Measurements from ENCODE around the gene OR4C45. TPM values are rescaled to one million over a fixed set of nuclear protein-coding genes. Genes with fewer than 3 reads are reported as not detected.
"Not testable (repeated sequence)": the region's sequence is repeated elsewhere in the genome, so short reads cannot be mapped to it uniquely, and the experiment has no call there.

Gene OR4C45
- total RNA-seq, 1 experiment from 2014 or later = not detected

DNA sequence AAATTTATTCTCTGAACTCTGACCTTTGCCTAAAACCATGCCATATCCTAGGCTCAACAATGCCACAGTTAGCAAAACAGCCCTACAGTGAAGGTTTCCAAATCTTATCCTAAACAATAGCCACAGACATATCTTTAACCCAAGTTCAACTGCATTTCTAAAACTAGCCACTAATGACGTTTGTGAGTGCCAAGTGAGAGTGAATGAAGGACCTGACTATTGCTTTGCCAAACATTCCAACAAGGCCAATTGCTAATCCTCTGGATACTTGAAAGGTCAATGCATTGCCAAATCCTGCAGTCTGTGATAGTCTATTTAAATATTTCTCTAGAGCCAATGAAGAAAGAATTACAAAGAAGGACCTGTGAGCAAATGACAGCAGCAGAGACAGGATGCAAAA is 2.5 kb upstream of the OR4C45 start:
- no peaks in the 10 kb centered on the region for H3K79me2 ChIP-seq (ENCODE audit: low read length)
- H3K27ac ChIP-seq (ENCODE audit: low read length) = no peak overlapping the region
- CTCF ChIA-PET = no interaction called here
- DNase-seq (no peak), ATAC-seq (no peak)
- H4K20me1 ChIP-seq (ENCODE audit: low read length) = no peaks in the 10 kb centered on the region
- no TSS peak for BruUV-seq (replicated peaks)
- H3K4me3 ChIP-seq (ENCODE audit: low read length) = no peak overlapping the region
- no peak overlapping the region for H2AFZ ChIP-seq (ENCODE audit: low read length)
- no peak for TF ChIP-seq EZH2 (IDR thresholded peaks at IDR 0.05; ENCODE audit: low read length, unreplicated experiment)
- TF ChIP-seq, protein P1, sequence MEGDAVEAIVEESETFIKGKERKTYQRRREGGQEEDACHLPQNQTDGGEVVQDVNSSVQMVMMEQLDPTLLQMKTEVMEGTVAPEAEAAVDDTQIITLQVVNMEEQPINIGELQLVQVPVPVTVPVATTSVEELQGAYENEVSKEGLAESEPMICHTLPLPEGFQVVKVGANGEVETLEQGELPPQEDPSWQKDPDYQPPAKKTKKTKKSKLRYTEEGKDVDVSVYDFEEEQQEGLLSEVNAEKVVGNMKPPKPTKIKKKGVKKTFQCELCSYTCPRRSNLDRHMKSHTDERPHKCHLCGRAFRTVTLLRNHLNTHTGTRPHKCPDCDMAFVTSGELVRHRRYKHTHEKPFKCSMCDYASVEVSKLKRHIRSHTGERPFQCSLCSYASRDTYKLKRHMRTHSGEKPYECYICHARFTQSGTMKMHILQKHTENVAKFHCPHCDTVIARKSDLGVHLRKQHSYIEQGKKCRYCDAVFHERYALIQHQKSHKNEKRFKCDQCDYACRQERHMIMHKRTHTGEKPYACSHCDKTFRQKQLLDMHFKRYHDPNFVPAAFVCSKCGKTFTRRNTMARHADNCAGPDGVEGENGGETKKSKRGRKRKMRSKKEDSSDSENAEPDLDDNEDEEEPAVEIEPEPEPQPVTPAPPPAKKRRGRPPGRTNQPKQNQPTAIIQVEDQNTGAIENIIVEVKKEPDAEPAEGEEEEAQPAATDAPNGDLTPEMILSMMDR (conservative IDR thresholded peaks at IDR 0.05; ENCODE audit: low read depth, low read length) = no peak
- TF ChIP-seq EZH2phosphoT487 (IDR thresholded peaks at IDR 0.05; ENCODE audit: borderline replicate concordance, low read length) = no peak
- no peak overlapping the region for H3K9ac ChIP-seq (ENCODE audit: low read length)
- intact Hi-C loops (cut with micrococcal nuclease) = no loop called here
- H3F3A ChIP-seq (ENCODE audit: low read length, unreplicated experiment) = no peaks in the 10 kb centered on the region
- H3K9me3 ChIP-seq (ENCODE audit: low read length) = no peaks in the 10 kb centered on the region
- no peaks in the 10 kb centered on the region for H3K27me3 ChIP-seq (ENCODE audit: low read length)
- no peak overlapping the region for H3K4me2 ChIP-seq (ENCODE audit: low read length)
- H3K4me1 ChIP-seq (ENCODE audit: insufficient read depth, low read length) = no peaks in the 10 kb centered on the region
- H3K9me2 ChIP-seq (replicated peaks; ENCODE audit: low read length) = no peaks in the 10 kb centered on the region
- POLR2A ChIA-PET (ENCODE audit: unreplicated experiment) = no interaction called here
- H3K36me3 ChIP-seq (ENCODE audit: low read depth, low read length) = no peaks in the 10 kb centered on the region

DNA sequence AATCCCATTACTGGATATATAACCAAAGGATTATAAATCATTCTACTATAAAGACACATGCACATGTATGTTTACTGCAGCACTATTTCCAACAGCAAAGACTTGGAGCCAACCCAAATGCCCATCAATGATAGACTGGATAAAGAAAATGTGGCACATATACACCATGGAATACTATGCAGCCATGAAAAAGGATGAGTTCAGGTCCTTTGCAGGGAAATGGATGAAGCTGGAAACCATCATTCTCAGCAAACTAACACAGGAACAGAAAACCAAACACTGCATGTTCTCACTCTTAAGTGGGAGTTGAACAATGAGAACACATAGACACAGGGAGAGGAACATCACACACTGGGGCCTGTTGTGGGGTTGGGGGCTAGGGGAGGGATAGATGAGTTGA is 3.6 kb downstream of the OR4C45 start:
- POLR2A ChIA-PET (ENCODE audit: unreplicated experiment); H2AFZ ChIP-seq (ENCODE audit: low read length); H3K79me2 ChIP-seq (ENCODE audit: low read length); H3K4me1 ChIP-seq (ENCODE audit: insufficient read depth, low read length); intact Hi-C loops (cut with micrococcal nuclease); H3F3A ChIP-seq (ENCODE audit: low read length, unreplicated experiment); H4K20me1 ChIP-seq (ENCODE audit: low read length); H3K4me3 ChIP-seq (ENCODE audit: low read length); H3K27ac ChIP-seq (ENCODE audit: low read length); H3K9me2 ChIP-seq (replicated peaks; ENCODE audit: low read length); H3K4me2 ChIP-seq (ENCODE audit: low read length); H3K9me3 ChIP-seq (ENCODE audit: low read length); DNase-seq; ATAC-seq; BruUV-seq (replicated peaks); H3K9ac ChIP-seq (ENCODE audit: low read length); H3K36me3 ChIP-seq (ENCODE audit: low read depth, low read length); H3K27me3 ChIP-seq (ENCODE audit: low read length); CTCF ChIA-PET: not testable (repeated sequence)

DNA sequence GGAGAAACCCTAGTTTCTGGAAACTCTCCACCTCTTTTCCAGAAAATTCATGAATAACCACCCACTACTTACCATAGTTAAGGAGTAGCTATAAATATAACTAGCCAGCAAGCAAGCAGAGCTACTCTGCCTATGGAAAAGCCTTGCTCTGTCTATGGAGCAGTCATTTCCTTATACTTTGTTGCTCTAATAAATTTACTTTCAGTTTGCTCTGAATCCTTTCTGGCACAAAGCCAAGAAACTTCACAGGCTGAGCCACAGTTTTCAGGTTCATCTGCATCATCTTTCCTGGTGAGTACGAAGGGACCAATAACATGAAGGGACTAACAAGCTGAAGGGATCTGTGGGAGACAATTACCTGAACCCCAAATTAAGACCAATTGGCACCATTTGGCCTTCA is 4.6 kb downstream of the OR4C45 start:
- intact Hi-C loops (cut with micrococcal nuclease) = no loop called here

More for the DNA sequence above, 4.6 kb downstream of the OR4C45 start:
- ChIA-PET CTCF (no interaction called here), POLR2A (ENCODE audit: unreplicated experiment) (no interaction called here)
- Histone ChIP-seq H3K4me1 (ENCODE audit: insufficient read depth, low read length) (no peaks in the 10 kb centered on the region), H3K9ac (ENCODE audit: low read length) (no peak overlapping the region), H3K9me3 (ENCODE audit: low read length) (no peaks in the 10 kb centered on the region), H3K36me3 (ENCODE audit: low read depth, low read length) (no peaks in the 10 kb centered on the region), H3F3A (ENCODE audit: low read length, unreplicated experiment) (no peaks in the 10 kb centered on the region), H3K27ac (ENCODE audit: low read length) (no peak overlapping the region), H3K79me2 (ENCODE audit: low read length) (no peaks in the 10 kb centered on the region), H3K4me3 (ENCODE audit: low read length) (no peak overlapping the region), H3K9me2 (replicated peaks; ENCODE audit: low read length) (no peaks in the 10 kb centered on the region), H3K27me3 (ENCODE audit: low read length) (no peaks in the 10 kb centered on the region), H4K20me1 (ENCODE audit: low read length) (no peaks in the 10 kb centered on the region), H2AFZ (ENCODE audit: low read length) (no peak overlapping the region), H3K4me2 (ENCODE audit: low read length) (no peak overlapping the region)
- ATAC-seq (no peak), DNase-seq (no peak)
- TF ChIP-seq, protein P1 (conservative IDR thresholded peaks at IDR 0.05; ENCODE audit: low read depth, low read length) = no peak
- no peak for TF ChIP-seq EZH2phosphoT487 (IDR thresholded peaks at IDR 0.05; ENCODE audit: borderline replicate concordance, low read length)
- TF ChIP-seq EZH2 (IDR thresholded peaks at IDR 0.05; ENCODE audit: low read length, unreplicated experiment) = no peak
- BruUV-seq (replicated peaks) = no TSS peak

Data from PC-3 (cell line).